Effector CD8-positive, alpha-beta T cell (primary cell): ENCODE measurements around the gene TRAPPC10.

Source experiments
- DNase-seq: peaks from one replicate; lab custom pipeline; 2025; lab: John Stamatoyannopoulos, UW

The TRAPPC10 gene

GRCh38 chr21:44003307-44003966 lies 8.7 kb upstream of the TRAPPC10 start:
- no peak for DNase-seq

GRCh38 chr21:44005071-44005470 lies 7.0 kb upstream of the TRAPPC10 start:
- DNase-seq: no peak

GRCh38 chr21:44005593-44005992 lies 6.5 kb upstream of the TRAPPC10 start:
- DNase-seq: no peak

GRCh38 chr21:44006017-44006619 lies 6.0 kb upstream of the TRAPPC10 start:
- DNase-seq: no peak

GRCh38 chr21:44006656-44007055 lies 5.5 kb upstream of the TRAPPC10 start:
- DNase-seq: no peak

- no peak for DNase-seq
Measured at GRCh38 chr21:44010429-44010828, 1.7 kb upstream of the TRAPPC10 start.

GRCh38 chr21:44011123-44011522 lies 986 bp upstream of the TRAPPC10 start:
- no peak for DNase-seq

- peak; percentile 65 for DNase-seq
Measured at GRCh38 chr21:44012474-44013379, 618 bp downstream of the TRAPPC10 start.

GRCh38 chr21:44013380-44014088 lies 1.4 kb downstream of the TRAPPC10 start:
- peak; percentile 9 for DNase-seq

- no peak for DNase-seq
Measured at GRCh38 chr21:44017601-44018000, 5.5 kb downstream of the TRAPPC10 start.

- DNase-seq: no peak
Measured at GRCh38 chr21:44018127-44018526, 6.0 kb downstream of the TRAPPC10 start.

GRCh38 chr21:44018813-44019567 lies 6.9 kb downstream of the TRAPPC10 start:
- DNase-seq: no peak

- no peak for DNase-seq
Measured at GRCh38 chr21:44019568-44019958, 7.5 kb downstream of the TRAPPC10 start.

- no peak for DNase-seq
Measured at GRCh38 chr21:44020551-44020950, 8.4 kb downstream of the TRAPPC10 start.

- DNase-seq: no peak
Measured at GRCh38 chr21:44021064-44021463, 9.0 kb downstream of the TRAPPC10 start.

GRCh38 chr21:44024257-44024656 lies 12.1 kb downstream of the TRAPPC10 start:
- DNase-seq: no peak

GRCh38 chr21:44024887-44025353 lies 12.8 kb downstream of the TRAPPC10 start:
- DNase-seq: no peak

GRCh38 chr21:44027607-44028286 lies 15.6 kb downstream of the TRAPPC10 start:
- DNase-seq: no peak

- DNase-seq: no peak
Measured at GRCh38 chr21:44028287-44028659, 16.2 kb downstream of the TRAPPC10 start.

GRCh38 chr21:44029460-44030087 lies 17.5 kb downstream of the TRAPPC10 start:
- DNase-seq: no peak
